Measurements from ENCODE around the gene DGAT2. TPM values are rescaled to one million over a fixed set of nuclear protein-coding genes. Genes with fewer than 3 reads are reported as not detected.

Gene DGAT2
- polyA plus RNA-seq, 1 donor from 2014 or later, result 2.7 TPM

DNA sequence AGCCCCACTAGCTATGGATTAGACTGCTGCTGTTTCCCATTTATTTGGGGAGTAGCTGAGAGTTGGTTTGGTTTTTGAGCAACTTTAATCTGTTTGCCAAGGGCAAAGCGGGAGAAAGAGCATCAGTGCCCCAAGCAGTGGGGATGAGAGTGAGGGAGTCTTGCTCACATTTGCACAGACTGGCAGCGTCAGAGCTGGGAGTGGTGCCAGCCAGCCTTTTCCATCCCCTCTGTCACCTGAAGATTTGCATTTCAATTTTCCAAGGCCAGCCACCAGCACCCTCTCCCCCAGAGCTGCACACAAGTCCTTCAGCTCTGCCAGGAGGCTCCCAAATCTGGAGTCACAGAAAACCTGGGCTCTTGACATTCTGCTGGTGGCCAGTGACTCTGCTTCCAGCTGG is 25.4 kb downstream of the DGAT2 start:
- Histone ChIP-seq H3K9me3 (ENCODE audit: low read length) (no peaks in the 10 kb centered on the region), H3K36me3 (ENCODE audit: insufficient read depth, low read length) (no peaks in the 10 kb centered on the region), H3K27me3 (ENCODE audit: insufficient read depth, low read depth, low read length) (no peaks in the 10 kb centered on the region), H3K27ac (ENCODE audit: low read length) (no peak overlapping the region), H3F3A (ENCODE audit: insufficient read depth, low read length, poor library complexity, severe bottlenecking) (no peaks in the 10 kb centered on the region), H3K4me3 (ENCODE audit: low read length) (no peak overlapping the region), H3K9ac (ENCODE audit: low read length) (no peak overlapping the region), H4K20me1 (ENCODE audit: insufficient read depth) (no peaks in the 10 kb centered on the region), H3K9me2 (ENCODE audit: insufficient read depth, low read length) (no peaks in the 10 kb centered on the region), H3K4me2 (ENCODE audit: low read length) (no peak overlapping the region), H2AFZ (ENCODE audit: low read depth, low read length) (no peak overlapping the region), H3K79me2 (replicated peaks; ENCODE audit: insufficient read depth, low read length) (no peaks in the 10 kb centered on the region)
- TF ChIP-seq REST (IDR thresholded peaks at IDR 0.05; ENCODE audit: borderline replicate concordance) (no peak), EZH2 (IDR thresholded peaks at IDR 0.05; ENCODE audit: borderline replicate concordance, insufficient read depth, low read length, poor library complexity, severe bottlenecking) (no peak), SMC3 (conservative IDR thresholded peaks at IDR 0.05; ENCODE audit: poor library complexity) (no peak), POLR2AphosphoS5 (IDR thresholded peaks at IDR 0.05) (no peak), EP300 (conservative IDR thresholded peaks at IDR 0.05; ENCODE audit: poor library complexity, severe bottlenecking) (no peak), MXI1 (conservative IDR thresholded peaks at IDR 0.05; ENCODE audit: poor library complexity, severe bottlenecking) (no peak), CTCF (IDR thresholded peaks at IDR 0.05; ENCODE audit: poor library complexity, severe bottlenecking) (no peak), TAF1 (IDR thresholded peaks at IDR 0.05; ENCODE audit: low read depth) (no peak)

DNA sequence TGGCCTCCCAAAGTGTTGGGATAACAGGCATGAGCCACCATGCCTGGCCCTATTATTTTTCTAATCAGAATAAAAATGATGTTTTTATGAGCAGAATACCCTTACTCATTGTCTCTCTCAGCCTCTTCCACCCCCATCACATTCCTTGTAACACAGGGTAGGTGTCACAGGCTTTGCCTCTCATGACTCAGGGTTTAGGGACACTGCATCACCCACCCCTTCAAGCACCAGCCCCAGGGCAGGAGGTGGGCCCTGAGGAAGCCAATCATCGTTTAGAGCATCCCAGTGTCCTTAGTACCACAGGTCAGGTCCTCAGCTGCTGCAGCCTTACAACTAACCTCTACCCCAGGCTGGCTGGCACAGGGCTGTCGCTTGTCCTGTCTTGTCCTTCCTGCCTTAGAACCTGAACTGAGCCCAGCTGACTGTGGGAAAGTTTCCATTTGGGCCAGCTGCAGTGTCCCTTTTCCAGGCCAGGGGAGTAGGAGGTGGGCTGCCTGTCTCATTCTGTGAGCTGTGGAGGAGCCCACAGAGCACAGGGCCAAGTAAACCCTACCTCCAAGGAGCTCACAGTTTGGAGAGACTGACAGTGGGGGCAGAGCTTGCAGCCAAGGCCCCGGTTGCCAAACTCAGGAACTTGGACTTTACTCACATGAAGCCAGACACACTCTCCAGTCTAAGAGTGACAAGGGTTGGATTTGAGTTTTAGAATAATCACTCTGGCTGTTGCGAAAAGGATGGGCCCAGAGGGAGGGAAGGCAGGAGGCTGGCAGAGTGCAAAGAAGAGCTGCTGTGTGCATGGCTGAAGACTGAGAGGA is 26.9 kb downstream of the DGAT2 start:
- Histone ChIP-seq H3K4me3 (ENCODE audit: low read length) (no peak overlapping the region), H3K27ac (ENCODE audit: low read length) (no peak overlapping the region), H3K79me2 (replicated peaks; ENCODE audit: insufficient read depth, low read length) (no peaks in the 10 kb centered on the region), H4K20me1 (ENCODE audit: insufficient read depth) (no peaks in the 10 kb centered on the region), H3K9ac (ENCODE audit: low read length) (no peak overlapping the region), H3K9me3 (ENCODE audit: low read length) (no peaks in the 10 kb centered on the region), H3F3A (ENCODE audit: insufficient read depth, low read length, poor library complexity, severe bottlenecking) (no peaks in the 10 kb centered on the region), H3K27me3 (ENCODE audit: insufficient read depth, low read depth, low read length) (no peaks in the 10 kb centered on the region), H3K4me2 (ENCODE audit: low read length) (no peak overlapping the region), H3K36me3 (ENCODE audit: insufficient read depth, low read length) (no peaks in the 10 kb centered on the region), H3K9me2 (ENCODE audit: insufficient read depth, low read length) (no peaks in the 10 kb centered on the region), H2AFZ (ENCODE audit: low read depth, low read length) (no peak overlapping the region)
- TF ChIP-seq CTCF (IDR thresholded peaks at IDR 0.05; ENCODE audit: poor library complexity, severe bottlenecking), result no peak
- TF ChIP-seq EZH2 (IDR thresholded peaks at IDR 0.05; ENCODE audit: borderline replicate concordance, insufficient read depth, low read length, poor library complexity, severe bottlenecking), result no peak
- no peak for TF ChIP-seq REST (IDR thresholded peaks at IDR 0.05; ENCODE audit: borderline replicate concordance)
- no peak for TF ChIP-seq MXI1 (conservative IDR thresholded peaks at IDR 0.05; ENCODE audit: poor library complexity, severe bottlenecking)
- no peak for TF ChIP-seq SMC3 (conservative IDR thresholded peaks at IDR 0.05; ENCODE audit: poor library complexity)

All from neural cell (in vitro differentiated cells).